Skeletal muscle satellite cell (primary cell): ENCODE data around the gene GLG1.
A peak's percentile ranks its signal among the peaks of the same experiment; 100 is the strongest.

Experiments
- H3K27me3 ChIP-seq: 2 replicates; pipeline ENCODE4 v1.7.0; 2013; ENCODE audit warnings: low read length; ENCODE audit not compliant: control insufficient read depth, insufficient read depth
- H3K36me3 ChIP-seq: 2 replicates; pipeline ENCODE4 v1.7.0; 2013; ENCODE audit warnings: mild to moderate bottlenecking, control low read depth, low read length; ENCODE audit not compliant: insufficient read depth
- H3K4me1 ChIP-seq: 2 replicates; pipeline ENCODE4 v1.7.0; 2013; ENCODE audit warnings: low read length; ENCODE audit not compliant: control insufficient read depth, insufficient read depth
- H3K4me2 ChIP-seq: 2 replicates; pipeline ENCODE4 v1.7.0; 2013; ENCODE audit warnings: mild to moderate bottlenecking, low read length
- H3K4me3 ChIP-seq: 2 replicates; pipeline ENCODE4 v1.7.0; 2013; ENCODE audit warnings: low read length
- H3K9ac ChIP-seq: 2 replicates; pipeline ENCODE4 v1.7.0; 2013; ENCODE audit warnings: mild to moderate bottlenecking, low read depth, low read length, moderate library complexity
- H3K9me3 ChIP-seq: replicated peaks from 2 replicates; pipeline ENCODE4 v1.7.0; 2013; ENCODE audit warnings: mild to moderate bottlenecking, control low read depth, low read length

The GLG1 gene

DNA sequence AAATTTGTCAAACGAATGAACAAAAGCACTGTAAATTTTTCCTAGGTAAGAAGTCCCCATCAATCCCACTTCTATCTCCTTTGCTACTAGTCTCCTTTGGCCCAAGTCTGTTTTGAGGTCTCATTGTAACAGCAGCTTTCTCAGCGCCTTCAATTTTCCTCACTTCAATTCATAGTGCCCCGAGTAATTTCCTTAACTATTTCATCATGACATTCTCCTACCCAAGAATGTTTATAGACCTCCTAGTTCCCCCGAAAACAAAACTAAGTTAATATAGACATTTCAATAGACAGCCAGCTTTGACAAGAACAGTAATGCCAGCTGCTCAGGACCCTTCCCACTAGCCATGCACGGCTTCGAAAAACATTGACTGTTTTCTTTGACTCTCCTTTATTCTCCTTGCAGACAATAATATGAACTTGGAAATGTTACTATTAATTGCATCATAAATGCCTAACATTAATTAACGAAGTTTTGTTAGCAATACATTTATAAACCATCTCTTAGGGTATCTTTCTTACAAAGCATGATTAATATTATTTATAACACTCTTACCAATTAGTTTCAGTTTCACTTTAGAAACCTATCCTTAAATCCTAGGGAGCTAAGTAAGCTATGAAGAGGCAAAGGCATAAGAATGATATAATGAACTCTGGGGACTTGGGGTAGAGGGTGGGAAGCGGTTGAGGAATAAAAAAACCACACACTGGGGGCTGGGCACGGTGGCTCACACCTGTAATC lies 22.8 kb downstream of the GLG1 start:
- H3K4me3 ChIP-seq = no peak overlapping the region
- no peaks in the 10 kb centered on the region for H3K27me3 ChIP-seq

DNA sequence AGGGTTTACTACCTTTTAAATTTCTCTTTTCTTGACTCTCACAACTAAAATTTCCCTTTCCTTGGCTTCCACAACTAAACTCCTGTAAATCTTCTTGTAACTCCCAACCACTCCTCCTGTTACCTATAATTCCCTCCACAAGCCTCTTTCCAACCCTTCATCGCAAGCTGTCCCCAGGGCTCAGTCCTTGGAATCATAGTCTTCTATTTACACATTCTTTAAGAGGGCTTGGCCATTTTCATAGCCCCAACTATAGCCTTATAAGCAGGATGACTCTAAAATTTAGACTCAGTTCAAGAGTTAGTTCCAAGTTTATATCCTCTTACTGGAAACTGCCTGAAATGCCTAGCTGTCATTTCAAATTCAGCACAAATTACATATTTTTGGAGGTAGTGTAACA lies 23.9 kb downstream of the GLG1 start:
- Histone ChIP-seq H3K36me3 (no peaks in the 10 kb centered on the region), H3K27me3 (no peaks in the 10 kb centered on the region), H3K4me3 (no peak overlapping the region), H3K9me3 (no peaks in the 10 kb centered on the region), H3K9ac (no peak overlapping the region), H3K4me1 (peaks cover 11% of the 10 kb centered on the region), H3K4me2 (no peak overlapping the region)

More for the DNA sequence above, 22.8 kb downstream of the GLG1 start:
- Histone ChIP-seq H3K36me3 (no peaks in the 10 kb centered on the region), H3K9ac (no peak overlapping the region), H3K4me2 (no peak overlapping the region), H3K9me3 (no peaks in the 10 kb centered on the region), H3K4me1 (peaks cover under 1% of the 10 kb centered on the region)

DNA sequence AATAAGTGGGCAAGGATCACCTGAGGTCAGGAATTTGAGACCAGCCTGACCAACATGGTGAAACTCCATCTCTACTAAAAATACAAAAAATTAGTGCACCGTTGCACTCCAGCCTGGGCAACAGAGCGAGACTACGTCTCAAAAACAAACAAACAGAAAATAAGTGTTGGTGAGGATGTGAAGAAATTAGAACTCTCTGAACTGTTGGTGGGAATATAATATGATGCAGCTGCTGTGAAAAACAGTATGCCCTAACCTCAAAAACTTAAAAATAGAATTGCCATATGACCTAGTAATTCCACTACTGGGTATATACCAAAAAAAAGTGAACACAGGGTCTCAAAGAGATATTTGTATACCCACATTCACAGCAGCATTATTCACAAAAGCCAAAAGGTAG lies 26.1 kb downstream of the GLG1 start:
- H3K4me3 ChIP-seq = no peak overlapping the region
- H3K4me2 ChIP-seq = no peak overlapping the region
- peaks cover 18% of the 10 kb centered on the region for H3K4me1 ChIP-seq
- H3K36me3 ChIP-seq = no peaks in the 10 kb centered on the region
- H3K9ac ChIP-seq = no peak overlapping the region
- H3K27me3 ChIP-seq = no peaks in the 10 kb centered on the region
- H3K9me3 ChIP-seq = no peaks in the 10 kb centered on the region

GRCh38 chr16:74578838-74579237 lies 28.1 kb downstream of the GLG1 start:
- peaks cover 18% of the 10 kb centered on the region for H3K4me1 ChIP-seq

GRCh38 chr16:74578433-74578832 lies 28.5 kb downstream of the GLG1 start:
- Histone ChIP-seq H3K9ac (no peak overlapping the region), H3K4me3 (no peak overlapping the region), H3K9me3 (no peaks in the 10 kb centered on the region), H3K4me1 (peaks cover 18% of the 10 kb centered on the region), H3K36me3 (no peaks in the 10 kb centered on the region), H3K4me2 (peak overlapping the region; percentile 32), H3K27me3 (no peaks in the 10 kb centered on the region)

More at GRCh38 chr16:74578838-74579237, 28.1 kb downstream of the GLG1 start:
- Histone ChIP-seq H3K4me2 (no peak overlapping the region), H3K36me3 (no peaks in the 10 kb centered on the region), H3K9ac (no peak overlapping the region), H3K9me3 (no peaks in the 10 kb centered on the region), H3K4me3 (no peak overlapping the region), H3K27me3 (no peaks in the 10 kb centered on the region)

GRCh38 chr16:74577882-74578366 lies 29.0 kb downstream of the GLG1 start:
- H3K4me1 ChIP-seq = peaks cover 18% of the 10 kb centered on the region
- H3K9me3 ChIP-seq = no peaks in the 10 kb centered on the region
- no peak overlapping the region for H3K9ac ChIP-seq
- no peaks in the 10 kb centered on the region for H3K27me3 ChIP-seq
- H3K36me3 ChIP-seq = no peaks in the 10 kb centered on the region
- H3K4me2 ChIP-seq = peak overlapping the region; percentile 32
- no peak overlapping the region for H3K4me3 ChIP-seq

GRCh38 chr16:74575807-74576643 lies 30.9 kb downstream of the GLG1 start:
- Histone ChIP-seq H3K4me3 (no peak overlapping the region), H3K9ac (no peak overlapping the region), H3K4me2 (no peak overlapping the region), H3K4me1 (peaks cover 18% of the 10 kb centered on the region), H3K36me3 (no peaks in the 10 kb centered on the region), H3K9me3 (no peaks in the 10 kb centered on the region), H3K27me3 (no peaks in the 10 kb centered on the region)

- Histone ChIP-seq H3K9ac (no peak overlapping the region), H3K27me3 (no peaks in the 10 kb centered on the region), H3K4me1 (peaks cover 18% of the 10 kb centered on the region), H3K36me3 (no peaks in the 10 kb centered on the region), H3K4me3 (no peak overlapping the region), H3K4me2 (no peak overlapping the region), H3K9me3 (no peaks in the 10 kb centered on the region)
These were observed 31.6 kb downstream of the GLG1 start for GRCh38 chr16:74575175-74575806.

DNA sequence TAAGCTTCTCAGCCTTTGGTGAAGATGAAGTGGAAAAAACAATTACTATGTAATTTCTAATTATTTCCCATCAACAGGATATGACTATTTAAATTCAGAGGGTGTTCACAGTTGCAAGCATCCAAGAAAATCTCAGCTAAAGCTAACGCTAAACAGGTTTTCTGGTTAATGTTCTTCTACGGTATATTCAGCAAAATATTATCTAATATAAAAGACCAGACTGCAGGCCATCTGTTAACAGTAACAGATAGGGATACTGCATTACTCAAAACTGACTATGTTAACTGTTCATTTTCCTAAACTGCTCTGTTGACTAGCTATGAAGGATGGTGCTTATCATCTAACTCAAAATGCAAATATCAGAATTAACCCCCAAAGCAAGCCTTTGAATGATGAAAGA lies 32.8 kb downstream of the GLG1 start:
- H3K27me3 ChIP-seq = no peaks in the 10 kb centered on the region
- no peak overlapping the region for H3K4me3 ChIP-seq
- H3K36me3 ChIP-seq = no peaks in the 10 kb centered on the region
- H3K9ac ChIP-seq = no peak overlapping the region
- peaks cover 20% of the 10 kb centered on the region for H3K4me1 ChIP-seq
- no peaks in the 10 kb centered on the region for H3K9me3 ChIP-seq
- no peak overlapping the region for H3K4me2 ChIP-seq

DNA sequence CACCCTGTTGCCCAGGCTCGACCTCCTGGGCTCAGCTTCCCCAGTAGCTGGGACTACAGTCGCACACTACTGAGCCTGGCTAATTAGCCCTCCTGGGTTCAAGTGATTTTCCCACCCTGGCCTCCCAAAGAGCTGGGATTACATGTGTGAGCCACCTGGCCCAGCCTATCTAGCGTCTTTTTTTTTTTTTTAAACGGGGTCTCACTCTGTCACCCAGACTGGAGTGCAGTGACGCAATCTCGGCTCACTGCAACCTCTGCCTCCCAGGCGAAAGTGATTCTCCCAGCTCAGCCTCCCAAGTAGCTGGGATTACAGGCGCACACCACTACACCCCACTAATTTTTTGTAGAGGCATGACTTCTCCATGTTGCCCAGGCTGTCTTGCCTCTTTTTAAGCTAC lies 33.3 kb downstream of the GLG1 start:
- no peak overlapping the region for H3K9ac ChIP-seq
- no peaks in the 10 kb centered on the region for H3K36me3 ChIP-seq
- H3K9me3 ChIP-seq = no peaks in the 10 kb centered on the region
- H3K4me1 ChIP-seq = peaks cover 19% of the 10 kb centered on the region
- H3K27me3 ChIP-seq = no peaks in the 10 kb centered on the region
- H3K4me2 ChIP-seq = no peak overlapping the region
- H3K4me3 ChIP-seq = no peak overlapping the region
